IPS-18a (cell line): ENCODE results near the gene CELSR1.

Source experiments
- H3K27ac ChIP-seq: one replicate; pipeline ENCODE4 v1.5.1; 2013; ENCODE audit warnings: low read length
- H3K27me3 ChIP-seq: one replicate; pipeline ENCODE4 v1.6.1; 2013; ENCODE audit warnings: mild to moderate bottlenecking, low read length; ENCODE audit not compliant: control insufficient read depth, insufficient read depth
- H3K36me3 ChIP-seq: one replicate; pipeline ENCODE4 v1.6.1; 2013; ENCODE audit warnings: low read depth, low read length; ENCODE audit not compliant: control insufficient read depth
- H3K4me1 ChIP-seq: one replicate; pipeline ENCODE4 v1.6.1; 2013; ENCODE audit warnings: low read depth, low read length; ENCODE audit not compliant: control insufficient read depth
- H3K4me3 ChIP-seq: one replicate; pipeline ENCODE4 v1.5.1; 2013; ENCODE audit warnings: low read length
- H3K9ac ChIP-seq: one replicate; pipeline ENCODE4 v1.6.1; 2013; ENCODE audit warnings: mild to moderate bottlenecking, low read length, moderate library complexity
- H3K9me3 ChIP-seq: one replicate; pipeline ENCODE4 v1.6.1; 2013; ENCODE audit warnings: low read depth, low read length; ENCODE audit not compliant: control insufficient read depth

The CELSR1 gene

DNA sequence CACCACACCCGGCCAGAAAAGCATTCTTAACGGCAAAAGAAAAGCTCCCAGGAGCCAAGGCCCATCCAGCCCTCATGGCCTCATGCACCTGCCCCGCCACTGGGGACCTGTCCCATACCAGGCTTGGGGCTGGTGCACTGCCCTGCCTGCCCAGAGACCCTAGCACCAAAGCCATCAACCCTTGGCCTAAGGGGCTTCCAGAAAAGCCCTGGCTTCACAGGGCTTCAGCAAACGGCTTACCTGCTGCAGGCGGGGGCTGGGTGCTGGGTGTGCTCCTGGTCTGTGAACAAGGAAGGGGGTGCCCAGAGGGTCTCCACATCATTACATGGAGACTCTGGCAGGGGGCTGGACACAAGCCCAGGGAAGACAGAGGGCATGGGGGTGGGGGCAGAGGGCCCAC lies 89.5 kb downstream of the CELSR1 start:
- Histone ChIP-seq H3K9me3 (no peaks in the 10 kb centered on the region), H3K4me3 (no peak overlapping the region), H3K4me1 (peaks cover 16% of the 10 kb centered on the region), H3K27me3 (no peaks in the 10 kb centered on the region), H3K9ac (no peak overlapping the region), H3K36me3 (no peaks in the 10 kb centered on the region), H3K27ac (no peak overlapping the region)

DNA sequence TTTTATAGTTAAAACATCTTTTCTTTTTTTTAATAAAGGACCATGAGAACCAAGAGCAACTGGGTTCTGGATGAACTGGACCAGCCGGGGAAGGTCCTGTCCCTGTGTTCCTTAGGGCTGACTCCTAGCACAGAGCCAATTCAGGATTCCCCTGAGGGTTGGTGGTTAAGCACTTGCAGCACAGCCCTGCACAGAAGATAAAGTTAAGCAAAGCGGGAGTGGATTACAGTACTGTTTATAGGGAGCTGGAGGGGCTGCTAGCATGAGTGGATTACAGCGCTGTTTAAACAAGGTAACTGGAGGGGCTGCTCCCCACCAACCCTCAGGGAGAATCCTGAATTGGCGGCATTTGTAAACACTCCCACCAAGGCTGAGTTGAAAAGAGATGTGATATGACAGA lies 90.6 kb downstream of the CELSR1 start:
- no peak overlapping the region for H3K4me3 ChIP-seq
- H3K27me3 ChIP-seq = no peaks in the 10 kb centered on the region
- H3K9me3 ChIP-seq = no peaks in the 10 kb centered on the region
- no peaks in the 10 kb centered on the region for H3K36me3 ChIP-seq
- H3K27ac ChIP-seq = no peak overlapping the region
- H3K4me1 ChIP-seq = peaks cover 16% of the 10 kb centered on the region
- H3K9ac ChIP-seq = no peak overlapping the region

- no peak overlapping the region for H3K9ac ChIP-seq
- no peaks in the 10 kb centered on the region for H3K27me3 ChIP-seq
- no peak overlapping the region for H3K27ac ChIP-seq
- no peak overlapping the region for H3K4me3 ChIP-seq
- H3K9me3 ChIP-seq = no peaks in the 10 kb centered on the region
- no peaks in the 10 kb centered on the region for H3K36me3 ChIP-seq
- H3K4me1 ChIP-seq = peaks cover 16% of the 10 kb centered on the region
Observed at GRCh38 chr22:46445771-46446420, 91.5 kb downstream of the CELSR1 start.

- Histone ChIP-seq H3K36me3 (no peaks in the 10 kb centered on the region), H3K9ac (no peak overlapping the region), H3K9me3 (no peaks in the 10 kb centered on the region), H3K27ac (no peak overlapping the region), H3K4me1 (peaks cover 16% of the 10 kb centered on the region), H3K27me3 (no peaks in the 10 kb centered on the region), H3K4me3 (no peak overlapping the region)
Observed at GRCh38 chr22:46444390-46444854, 93.0 kb downstream of the CELSR1 start.

- Histone ChIP-seq H3K27me3 (no peaks in the 10 kb centered on the region), H3K36me3 (no peaks in the 10 kb centered on the region), H3K4me3 (no peak overlapping the region), H3K4me1 (peaks cover 16% of the 10 kb centered on the region), H3K27ac (no peak overlapping the region), H3K9me3 (no peaks in the 10 kb centered on the region), H3K9ac (no peak overlapping the region)
Observed at GRCh38 chr22:46443850-46444389, 93.5 kb downstream of the CELSR1 start.

- H3K4me1 ChIP-seq = peaks cover 16% of the 10 kb centered on the region
- H3K27me3 ChIP-seq = no peaks in the 10 kb centered on the region
- no peaks in the 10 kb centered on the region for H3K36me3 ChIP-seq
- no peaks in the 10 kb centered on the region for H3K9me3 ChIP-seq
- no peak overlapping the region for H3K4me3 ChIP-seq
- H3K9ac ChIP-seq = no peak overlapping the region
- H3K27ac ChIP-seq = no peak overlapping the region
Observed at GRCh38 chr22:46442217-46442853, 95.1 kb downstream of the CELSR1 start.

GRCh38 chr22:46439576-46440465 lies 97.6 kb downstream of the CELSR1 start:
- Histone ChIP-seq H3K9me3 (no peaks in the 10 kb centered on the region), H3K4me1 (peaks cover 16% of the 10 kb centered on the region), H3K9ac (no peak overlapping the region), H3K36me3 (no peaks in the 10 kb centered on the region), H3K27me3 (no peaks in the 10 kb centered on the region), H3K27ac (no peak overlapping the region), H3K4me3 (no peak overlapping the region)

DNA sequence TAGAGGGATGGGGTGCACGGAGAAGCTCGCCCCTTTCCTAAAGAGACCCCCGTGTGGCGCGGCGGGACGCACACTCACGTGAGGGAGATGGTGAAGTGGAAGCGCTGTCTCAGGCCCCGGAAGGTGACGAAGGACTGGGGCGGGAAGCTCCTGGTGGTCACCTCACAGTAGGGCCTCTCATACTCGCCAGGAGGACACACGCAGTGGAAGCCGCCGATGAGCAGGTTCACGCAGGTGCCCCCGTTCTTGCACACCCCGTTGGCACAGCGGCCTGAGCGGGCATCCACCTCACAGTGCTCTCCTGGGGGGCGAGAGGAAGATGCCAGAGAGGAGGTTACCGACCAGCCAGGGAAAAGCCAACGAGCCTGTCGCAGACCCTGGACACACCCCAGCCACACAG lies 98.3 kb downstream of the CELSR1 start:
- no peaks in the 10 kb centered on the region for H3K36me3 ChIP-seq
- H3K9me3 ChIP-seq = no peaks in the 10 kb centered on the region
- H3K27ac ChIP-seq = no peak overlapping the region
- no peaks in the 10 kb centered on the region for H3K27me3 ChIP-seq
- H3K4me3 ChIP-seq = no peak overlapping the region
- peaks cover 12% of the 10 kb centered on the region for H3K4me1 ChIP-seq
- H3K9ac ChIP-seq = no peak overlapping the region

DNA sequence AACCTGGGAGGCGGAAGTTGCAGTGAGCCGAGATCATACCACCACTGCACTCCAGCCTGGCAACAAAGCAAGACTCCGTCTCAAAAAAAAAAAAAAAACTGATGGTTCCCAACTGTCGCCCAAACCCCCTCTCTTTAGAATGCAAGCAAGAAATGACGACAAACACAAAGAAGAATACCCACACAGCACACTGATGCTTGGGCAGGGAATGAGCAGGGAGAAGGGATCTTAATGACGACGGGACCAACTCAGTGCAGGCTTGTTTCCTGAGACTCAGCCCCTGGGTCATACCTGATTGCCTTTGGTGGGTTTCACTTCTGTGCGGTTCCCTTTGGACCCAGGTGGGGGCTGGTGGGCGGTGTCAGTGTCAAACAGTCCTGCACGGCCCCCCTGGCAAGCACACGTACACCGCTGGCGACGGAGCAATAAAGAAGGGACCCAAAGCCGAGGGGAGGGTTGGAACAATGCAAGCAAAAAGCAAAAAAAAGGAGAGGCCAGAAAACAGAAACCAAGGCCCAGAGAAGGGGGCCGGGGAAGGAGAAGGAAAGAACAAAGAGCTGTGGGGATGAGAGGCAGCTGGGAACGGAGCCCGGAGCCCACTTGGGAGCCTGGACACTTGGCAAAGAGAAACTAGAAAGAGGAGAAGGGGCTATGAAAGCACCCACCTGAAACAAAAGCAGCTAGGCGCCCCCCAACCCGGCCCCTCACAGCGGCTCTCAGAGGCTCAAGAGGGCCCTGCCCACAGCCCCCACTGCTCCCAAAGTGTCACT lies 99.6 kb downstream of the CELSR1 start:
- H3K4me3 ChIP-seq = no peak overlapping the region
- no peak overlapping the region for H3K27ac ChIP-seq
- H3K4me1 ChIP-seq = no peaks in the 10 kb centered on the region
- no peaks in the 10 kb centered on the region for H3K9me3 ChIP-seq
- H3K9ac ChIP-seq = no peak overlapping the region
- no peaks in the 10 kb centered on the region for H3K36me3 ChIP-seq
- H3K27me3 ChIP-seq = no peaks in the 10 kb centered on the region

DNA sequence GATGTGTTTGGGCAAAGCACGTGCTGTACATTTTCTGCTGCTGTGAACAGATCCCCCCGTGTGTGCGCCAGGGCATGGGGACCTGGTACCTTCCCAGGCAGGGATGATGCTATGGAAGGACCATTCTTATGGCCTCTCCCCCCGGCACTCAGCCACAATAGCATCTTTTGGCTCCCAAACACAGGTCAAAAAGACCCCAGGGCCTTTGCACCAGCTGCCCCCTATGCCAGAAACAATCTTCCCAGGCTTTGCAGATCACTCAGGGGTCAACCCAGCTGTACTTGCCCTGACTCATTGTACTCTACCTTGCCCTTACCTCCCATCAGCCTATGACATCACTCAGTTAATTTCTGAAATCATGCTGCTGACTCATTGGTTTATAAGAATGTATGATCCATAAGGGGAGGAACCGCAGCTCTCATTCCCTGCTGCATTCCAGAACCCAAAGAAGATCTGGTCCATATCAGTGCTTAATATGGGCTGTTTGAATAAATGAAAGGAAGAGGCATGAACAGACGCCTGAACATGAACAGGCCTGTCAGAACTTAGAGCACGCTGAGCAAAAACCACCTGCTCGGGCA lies 100.7 kb downstream of the CELSR1 start:
- Histone ChIP-seq H3K9me3 (no peaks in the 10 kb centered on the region), H3K4me3 (no peak overlapping the region), H3K27me3 (no peaks in the 10 kb centered on the region), H3K27ac (no peak overlapping the region), H3K4me1 (no peaks in the 10 kb centered on the region), H3K36me3 (no peaks in the 10 kb centered on the region), H3K9ac (no peak overlapping the region)
